Progenitor cell of endocrine pancreas (in vitro differentiated cells): ENCODE measurements around the gene IL20RB. TPM values are rescaled to one million over a fixed set of nuclear protein-coding genes. Genes with fewer than 3 reads are reported as not detected.

ENCODE experiments used
- DNase-seq: peaks from one replicate; pipeline ENCODE4 v3.0.0; 2021; ENCODE audit warnings: low spot score; ENCODE audit not compliant: unreplicated experiment
- H3K27ac Mint-ChIP-seq: 2 replicates; pipeline ENCODE4 v1.8.0; 2021; ENCODE audit warnings: mild to moderate bottlenecking, moderate library complexity, mixed read lengths
- H3K27me3 Mint-ChIP-seq: 2 replicates; pipeline ENCODE4 v1.8.0; 2021; ENCODE audit warnings: mixed read lengths
- H3K36me3 Mint-ChIP-seq: 2 replicates; pipeline ENCODE4 v1.8.0; 2022; ENCODE audit warnings: mixed read lengths; ENCODE audit not compliant: insufficient read depth
- H3K4me1 Mint-ChIP-seq: 2 replicates; pipeline ENCODE4 v1.8.0; 2021; ENCODE audit warnings: low read depth, mixed read lengths
- H3K4me3 Mint-ChIP-seq: 2 replicates; pipeline ENCODE4 v1.8.0; 2021; ENCODE audit warnings: low read depth, mild to moderate bottlenecking, moderate library complexity, mixed read lengths
- H3K9me3 Mint-ChIP-seq: 2 replicates; pipeline ENCODE4 v1.8.0; 2021; ENCODE audit warnings: low read depth, mixed read lengths
- total RNA-seq: library from RNA; stranded (reverse); gene quantifications from 2 replicates; pipeline ENCODE4 v1.2.1, GENCODE V29; 2021
- TF ChIP-seq, protein P1 (sequence below): fragments of 200-600 bp; sonication (generic); IDR thresholded peaks from one replicate; pipeline ENCODE4 v1.5.0; 2021; ENCODE audit warnings: antibody characterized with exemption, mild to moderate bottlenecking; ENCODE audit not compliant: unreplicated experiment

The IL20RB gene
- total RNA-seq, 1 donor from 2014 or later: 1.7 TPM

DNA sequence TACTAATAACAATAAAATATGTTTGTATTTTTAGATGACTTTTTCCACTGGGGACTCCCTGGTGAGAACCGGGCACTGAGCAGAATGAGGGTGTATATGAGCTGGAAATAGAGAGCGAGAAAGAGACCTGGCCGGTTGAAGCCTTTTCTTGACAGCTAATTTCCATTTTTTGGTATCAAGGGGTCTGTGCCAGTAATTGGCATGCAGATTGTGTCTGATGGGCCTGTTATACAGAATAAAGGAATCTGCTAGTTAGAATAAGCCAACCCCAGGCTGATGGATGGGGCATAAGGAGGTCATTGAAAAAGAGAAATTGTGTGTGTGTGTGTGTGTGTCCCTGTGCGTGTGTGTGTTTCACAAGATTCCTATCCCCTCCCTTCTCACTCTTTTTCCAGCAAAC lies 83.9 kb downstream of the IL20RB start:
- Mint-ChIP-seq H3K4me1 (peaks cover 6% of the 10 kb centered on the region), H3K27ac (no peak overlapping the region), H3K27me3 (peaks cover 18% of the 10 kb centered on the region), H3K9me3 (no peaks in the 10 kb centered on the region), H3K4me3 (no peak overlapping the region), H3K36me3 (no peaks in the 10 kb centered on the region)
- no peak for DNase-seq
- TF ChIP-seq, protein P1, sequence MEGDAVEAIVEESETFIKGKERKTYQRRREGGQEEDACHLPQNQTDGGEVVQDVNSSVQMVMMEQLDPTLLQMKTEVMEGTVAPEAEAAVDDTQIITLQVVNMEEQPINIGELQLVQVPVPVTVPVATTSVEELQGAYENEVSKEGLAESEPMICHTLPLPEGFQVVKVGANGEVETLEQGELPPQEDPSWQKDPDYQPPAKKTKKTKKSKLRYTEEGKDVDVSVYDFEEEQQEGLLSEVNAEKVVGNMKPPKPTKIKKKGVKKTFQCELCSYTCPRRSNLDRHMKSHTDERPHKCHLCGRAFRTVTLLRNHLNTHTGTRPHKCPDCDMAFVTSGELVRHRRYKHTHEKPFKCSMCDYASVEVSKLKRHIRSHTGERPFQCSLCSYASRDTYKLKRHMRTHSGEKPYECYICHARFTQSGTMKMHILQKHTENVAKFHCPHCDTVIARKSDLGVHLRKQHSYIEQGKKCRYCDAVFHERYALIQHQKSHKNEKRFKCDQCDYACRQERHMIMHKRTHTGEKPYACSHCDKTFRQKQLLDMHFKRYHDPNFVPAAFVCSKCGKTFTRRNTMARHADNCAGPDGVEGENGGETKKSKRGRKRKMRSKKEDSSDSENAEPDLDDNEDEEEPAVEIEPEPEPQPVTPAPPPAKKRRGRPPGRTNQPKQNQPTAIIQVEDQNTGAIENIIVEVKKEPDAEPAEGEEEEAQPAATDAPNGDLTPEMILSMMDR: no peak

DNA sequence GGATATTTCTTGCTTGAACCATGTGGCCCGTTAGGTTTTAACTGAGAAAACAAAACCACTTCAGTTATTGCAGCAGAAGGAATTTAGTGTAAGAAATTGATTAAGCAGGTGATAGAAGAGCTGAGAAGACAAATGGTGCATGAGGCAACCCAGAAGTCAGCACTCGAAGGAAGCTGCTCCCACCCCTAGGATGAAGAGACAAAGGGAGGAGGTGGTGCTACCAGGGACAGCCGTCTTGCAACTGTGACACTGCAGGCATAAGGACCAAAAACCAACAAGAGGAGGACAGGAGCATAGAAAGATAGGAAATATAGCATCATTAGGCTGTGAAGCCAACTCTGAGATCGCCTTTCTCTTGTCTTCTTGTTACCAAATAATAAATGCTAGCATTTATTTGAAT lies 89.0 kb downstream of the IL20RB start:
- Mint-ChIP-seq H3K27me3 (peaks cover 13% of the 10 kb centered on the region), H3K9me3 (no peaks in the 10 kb centered on the region), H3K36me3 (no peaks in the 10 kb centered on the region), H3K27ac (no peak overlapping the region), H3K4me3 (no peak overlapping the region), H3K4me1 (no peaks in the 10 kb centered on the region)
- TF ChIP-seq, protein P1: no peak
- DNase-seq: no peak

DNA sequence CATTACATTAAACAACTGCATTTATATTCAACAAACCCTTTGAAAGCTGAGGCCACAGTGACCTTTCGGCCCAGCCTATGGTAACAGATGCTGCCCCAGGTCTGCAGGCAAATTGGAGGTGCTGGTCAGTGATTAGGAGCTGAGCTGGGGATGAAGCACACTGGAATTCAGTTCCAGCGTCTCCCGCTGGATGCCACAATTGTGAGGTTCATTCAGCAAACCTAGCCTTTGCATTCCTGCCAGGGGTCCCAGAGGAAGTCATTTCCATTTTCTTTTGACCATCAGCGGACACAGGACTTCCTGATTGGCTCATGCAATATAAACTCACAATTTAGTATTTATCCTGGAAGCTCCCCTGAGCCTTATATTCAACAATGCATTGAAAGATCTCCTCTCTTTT lies 89.5 kb downstream of the IL20RB start:
- Mint-ChIP-seq H3K4me1 (no peaks in the 10 kb centered on the region), H3K9me3 (no peaks in the 10 kb centered on the region), H3K36me3 (no peaks in the 10 kb centered on the region), H3K27me3 (peaks cover 9% of the 10 kb centered on the region), H3K4me3 (no peak overlapping the region), H3K27ac (no peak overlapping the region)
- TF ChIP-seq, protein P1: no peak
- DNase-seq: no peak

DNA sequence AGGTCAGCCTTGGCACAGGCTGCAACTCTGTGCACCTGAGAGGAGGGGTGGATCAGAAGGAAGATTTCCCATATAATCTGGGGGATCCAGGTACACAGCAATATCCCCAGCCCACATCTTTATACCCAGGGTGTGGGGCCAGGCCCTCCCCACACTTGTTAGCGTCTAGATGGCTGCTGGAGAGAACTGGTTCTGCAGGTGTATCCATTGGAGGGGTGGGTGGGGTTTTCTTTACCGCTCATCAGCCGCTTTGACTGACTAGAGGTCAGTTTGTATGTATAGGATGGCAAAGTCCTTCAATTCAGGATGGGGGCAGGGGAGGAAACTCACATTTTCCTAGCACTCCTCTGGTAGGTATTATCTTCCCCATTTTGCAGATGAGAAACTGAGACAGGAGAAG lies 92.5 kb downstream of the IL20RB start:
- DNase-seq: no peak
- Mint-ChIP-seq H3K36me3 (no peaks in the 10 kb centered on the region), H3K9me3 (no peaks in the 10 kb centered on the region), H3K4me1 (no peaks in the 10 kb centered on the region), H3K4me3 (no peak overlapping the region), H3K27ac (no peak overlapping the region), H3K27me3 (peaks cover 4% of the 10 kb centered on the region)
- TF ChIP-seq, protein P1: no peak

DNA sequence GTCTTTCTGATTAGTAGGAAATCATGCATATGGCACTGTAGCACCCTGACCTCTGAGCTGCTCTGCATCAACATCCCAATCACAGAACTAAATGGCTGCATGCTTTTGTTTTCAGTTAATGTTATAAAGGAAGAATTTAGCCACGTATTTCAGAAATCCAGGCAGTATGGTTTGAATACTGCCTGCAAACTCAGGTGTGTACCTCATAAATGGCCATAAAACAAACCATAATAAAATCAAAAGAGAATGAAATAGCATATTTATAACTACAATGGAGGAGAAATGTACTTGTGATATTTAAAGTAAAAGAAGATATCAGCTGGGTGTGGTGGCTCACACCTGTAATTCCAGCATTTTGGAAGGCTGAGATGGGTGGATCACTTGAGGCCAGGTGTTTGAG lies 94.5 kb downstream of the IL20RB start:
- Mint-ChIP-seq H3K36me3 (no peaks in the 10 kb centered on the region), H3K9me3 (no peaks in the 10 kb centered on the region), H3K27ac (no peak overlapping the region), H3K4me3 (no peak overlapping the region), H3K4me1 (no peaks in the 10 kb centered on the region), H3K27me3 (peaks cover 4% of the 10 kb centered on the region)
- no peak for DNase-seq
- TF ChIP-seq, protein P1: no peak

Other genes starting within 250 kb of the IL20RB start
- gene STAG1, start 205.6 kb upstream of the IL20RB start, total RNA-seq: 39.7 and 46.4 TPM in 2 replicates
- gene SLC35G2, start 138.9 kb upstream of the IL20RB start, total RNA-seq: 2.3 and 2.4 TPM in 2 replicates
- 23.8 and 26.2 TPM in 2 replicates for gene NCK1, start 95.8 kb upstream of the IL20RB start, total RNA-seq